Measurements from ENCODE around the gene KLF11.

DNA sequence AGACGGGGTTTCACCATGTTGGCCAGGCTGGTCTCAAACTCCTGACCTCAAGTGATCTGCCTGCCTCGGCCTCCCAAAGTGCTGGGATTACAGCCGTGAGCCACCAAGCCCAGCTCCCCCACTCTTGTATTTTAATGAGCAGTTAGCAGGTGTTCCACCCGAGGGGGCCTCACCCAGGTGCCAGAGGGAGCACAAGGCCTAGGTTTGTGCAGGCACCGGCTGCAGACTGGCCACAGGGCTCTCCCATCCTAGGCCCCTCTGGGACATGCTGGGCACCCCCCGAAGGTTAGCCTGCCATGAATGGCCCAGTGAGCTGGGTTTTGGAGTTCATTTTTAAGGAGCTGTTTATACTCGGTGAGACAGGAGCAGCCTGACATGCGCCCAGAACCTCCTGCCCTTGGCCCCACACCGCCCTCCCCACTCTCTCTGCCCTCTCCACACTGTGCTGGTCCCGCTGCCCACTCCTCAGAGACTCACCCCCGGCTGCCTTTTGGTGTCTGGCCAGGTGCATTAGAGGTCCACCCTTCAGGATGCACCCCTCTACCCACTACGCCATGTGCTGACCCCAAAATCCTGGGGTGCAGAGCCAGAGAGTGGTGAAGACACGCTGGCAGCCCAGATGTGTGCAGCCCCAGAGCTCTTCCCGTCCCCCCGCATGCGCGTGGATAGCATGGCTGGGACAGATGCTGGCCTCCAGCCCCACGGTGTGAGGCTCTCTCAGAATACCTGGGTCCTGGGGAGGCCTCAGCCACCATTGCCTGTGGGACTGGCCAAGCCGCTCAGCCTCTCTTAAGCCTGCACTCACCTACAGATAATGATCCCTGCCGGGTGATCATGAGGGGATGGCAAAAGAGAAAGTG is 11.2 kb upstream of the KLF11 start:
- TF ChIP-seq, protein P1, sequence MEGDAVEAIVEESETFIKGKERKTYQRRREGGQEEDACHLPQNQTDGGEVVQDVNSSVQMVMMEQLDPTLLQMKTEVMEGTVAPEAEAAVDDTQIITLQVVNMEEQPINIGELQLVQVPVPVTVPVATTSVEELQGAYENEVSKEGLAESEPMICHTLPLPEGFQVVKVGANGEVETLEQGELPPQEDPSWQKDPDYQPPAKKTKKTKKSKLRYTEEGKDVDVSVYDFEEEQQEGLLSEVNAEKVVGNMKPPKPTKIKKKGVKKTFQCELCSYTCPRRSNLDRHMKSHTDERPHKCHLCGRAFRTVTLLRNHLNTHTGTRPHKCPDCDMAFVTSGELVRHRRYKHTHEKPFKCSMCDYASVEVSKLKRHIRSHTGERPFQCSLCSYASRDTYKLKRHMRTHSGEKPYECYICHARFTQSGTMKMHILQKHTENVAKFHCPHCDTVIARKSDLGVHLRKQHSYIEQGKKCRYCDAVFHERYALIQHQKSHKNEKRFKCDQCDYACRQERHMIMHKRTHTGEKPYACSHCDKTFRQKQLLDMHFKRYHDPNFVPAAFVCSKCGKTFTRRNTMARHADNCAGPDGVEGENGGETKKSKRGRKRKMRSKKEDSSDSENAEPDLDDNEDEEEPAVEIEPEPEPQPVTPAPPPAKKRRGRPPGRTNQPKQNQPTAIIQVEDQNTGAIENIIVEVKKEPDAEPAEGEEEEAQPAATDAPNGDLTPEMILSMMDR (IDR thresholded peaks at IDR 0.05), result no peak
- TF ChIP-seq POLR2A (IDR thresholded peaks at IDR 0.05), result no peak

Data from body of pancreas (tissue), 4 donors.